Activated naive CD8-positive, alpha-beta T cell treated with anti-CD3 and anti-CD28 coated beads, Interleukin-2, amount 50 U/mL, for 24 hours (primary cell): ENCODE measurements around the gene ARSA.

Experiments used
- ATAC-seq: fragments of 150-1000 bp; cut with Tn5 transposase; one replicate; pipeline ENCODE4 v1.10.0; 2021
- DNase-seq: peaks from one replicate; pipeline ENCODE4 v3.0.0; 2021
- H3K27ac Mint-ChIP-seq: one replicate; pipeline ENCODE4 v1.8.0; 2021; ENCODE audit warnings: mild to moderate bottlenecking, mixed read lengths
- H3K27me3 Mint-ChIP-seq: one replicate; pipeline ENCODE4 v1.8.0; 2021; ENCODE audit warnings: mixed read lengths
- H3K36me3 Mint-ChIP-seq: one replicate; pipeline ENCODE4 v1.8.0; 2021; ENCODE audit warnings: low read depth, mixed read lengths
- H3K4me1 Mint-ChIP-seq: one replicate; pipeline ENCODE4 v1.8.0; 2021; ENCODE audit warnings: mixed read lengths
- H3K4me3 Mint-ChIP-seq: one replicate; pipeline ENCODE4 v1.8.0; 2021; ENCODE audit warnings: mild to moderate bottlenecking, moderate library complexity, mixed read lengths
- H3K9me3 Mint-ChIP-seq: one replicate; pipeline ENCODE4 v1.8.0; 2021; ENCODE audit warnings: mixed read lengths

The ARSA gene

DNA sequence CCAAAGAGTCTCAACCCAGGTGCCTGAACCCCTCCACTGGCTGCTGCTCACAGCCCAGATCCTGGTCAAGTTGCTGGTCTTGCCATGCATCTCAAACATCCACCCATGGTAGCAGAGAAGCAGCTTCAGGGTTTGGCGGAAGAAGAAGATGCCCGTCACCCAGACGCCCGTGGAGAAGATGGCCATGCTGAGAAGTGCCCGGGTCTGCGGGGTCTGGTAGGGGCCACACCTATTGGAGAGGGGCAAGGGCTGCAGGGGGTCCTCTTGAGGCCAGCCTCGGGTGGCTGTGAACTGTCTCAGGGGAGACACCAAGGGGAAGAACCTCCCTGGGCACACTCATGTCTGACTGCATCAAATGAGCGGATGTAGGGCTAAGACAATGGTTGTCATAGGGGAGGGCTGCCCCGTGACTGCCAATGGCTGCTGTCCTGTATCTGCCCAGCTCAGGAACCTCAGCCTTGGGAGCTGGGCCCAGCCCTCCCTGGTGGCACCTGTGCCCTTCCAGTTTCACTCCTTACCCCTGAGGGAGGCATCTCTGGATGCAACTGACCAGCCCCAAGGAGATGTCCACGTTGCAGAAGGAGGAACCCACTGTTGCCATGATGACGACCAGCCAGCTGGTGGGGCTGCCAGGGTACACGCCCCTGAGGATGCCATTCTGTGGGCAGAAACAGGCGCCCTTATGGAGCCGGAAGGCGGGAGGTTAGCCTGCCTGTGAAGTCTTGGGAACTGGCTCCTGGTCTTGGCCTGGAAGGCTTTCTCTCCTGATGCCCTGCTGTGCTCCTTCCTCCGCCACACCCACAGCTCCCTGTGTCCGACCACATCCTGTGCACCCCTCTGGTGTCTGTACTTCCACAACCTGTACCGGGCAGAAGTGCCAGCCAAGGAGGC lies 50.9 kb downstream of the ARSA start:
- Mint-ChIP-seq H3K27ac (no peak overlapping the region), H3K27me3 (no peaks in the 10 kb centered on the region), H3K4me1 (peaks cover 23% of the 10 kb centered on the region), H3K4me3 (no peak overlapping the region), H3K36me3 (peaks cover 5% of the 10 kb centered on the region), H3K9me3 (no peaks in the 10 kb centered on the region)
- DNase-seq (no peak), ATAC-seq (no peak)

DNA sequence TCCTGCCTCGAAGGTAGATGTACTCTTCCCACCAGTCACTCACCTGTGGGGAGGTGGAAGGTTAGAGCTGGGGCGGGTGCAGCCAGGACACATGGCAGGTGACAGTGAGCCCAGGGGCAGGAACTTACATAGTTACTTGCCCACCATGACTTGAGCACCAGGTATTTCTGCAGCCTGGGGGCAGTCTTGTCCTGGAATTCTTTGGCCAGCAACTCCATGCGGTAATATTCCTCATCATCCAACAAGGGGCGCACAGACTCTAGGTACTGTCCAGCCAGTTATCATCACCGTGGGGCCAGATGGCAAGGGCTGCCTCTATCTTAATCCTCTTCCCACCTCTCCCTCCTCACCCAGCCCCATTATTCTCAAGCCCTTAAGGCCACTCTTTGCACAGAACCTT lies 51.9 kb downstream of the ARSA start:
- no peak overlapping the region for H3K27ac Mint-ChIP-seq
- no peaks in the 10 kb centered on the region for H3K27me3 Mint-ChIP-seq
- DNase-seq, result no peak
- no peaks in the 10 kb centered on the region for H3K9me3 Mint-ChIP-seq
- H3K4me3 Mint-ChIP-seq, result no peak overlapping the region
- no peak for ATAC-seq
- H3K4me1 Mint-ChIP-seq, result peaks cover 17% of the 10 kb centered on the region
- H3K36me3 Mint-ChIP-seq, result peaks cover 9% of the 10 kb centered on the region

DNA sequence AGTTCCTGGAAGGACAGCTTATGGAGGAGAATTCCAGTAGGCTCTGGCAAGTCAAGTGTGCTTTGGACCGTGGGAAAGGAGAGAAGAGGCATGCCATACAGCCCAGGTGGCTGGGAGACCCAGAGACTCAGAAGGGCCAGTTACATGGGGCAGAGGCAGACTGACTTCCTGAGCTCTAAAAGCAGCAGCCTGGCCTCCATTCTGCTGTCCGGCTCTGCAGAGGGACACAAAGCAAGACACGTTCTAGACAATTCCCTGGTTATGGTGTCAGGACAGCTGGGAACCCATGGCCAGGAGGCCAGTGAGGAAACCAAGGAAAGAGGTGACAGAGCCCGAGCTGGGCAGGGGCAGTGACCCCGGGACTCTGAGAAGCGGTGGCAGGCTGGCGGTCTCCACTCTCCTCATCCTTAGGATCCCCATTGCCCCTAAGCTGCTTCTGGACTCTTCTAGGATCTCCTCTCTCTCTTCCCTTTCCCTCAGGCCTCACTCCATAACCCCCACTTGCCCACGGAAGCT lies 52.5 kb downstream of the ARSA start:
- H3K4me3 Mint-ChIP-seq, result no peak overlapping the region
- no peak for DNase-seq
- no peak overlapping the region for H3K27ac Mint-ChIP-seq

More for the DNA sequence above, 52.5 kb downstream of the ARSA start:
- Mint-ChIP-seq H3K9me3 (no peaks in the 10 kb centered on the region), H3K4me1 (peaks cover 14% of the 10 kb centered on the region), H3K36me3 (peaks cover 14% of the 10 kb centered on the region), H3K27me3 (no peaks in the 10 kb centered on the region)
- ATAC-seq, result no peak
